Activated CD8-positive, alpha-beta memory T cell treated with anti-CD3 and anti-CD28 coated beads for 1 hour (primary cell): ENCODE results near the gene HLA-B.
A peak's percentile ranks its signal among the peaks of the same experiment; 100 is the strongest.

Experiments used
- DNase-seq, 2 donors: peaks; one replicate each; pipeline ENCODE4 v3.0.0-alpha.2; 2020; ENCODE audit warnings: low read depth in 1 of 2; ENCODE audit errors: extremely low read depth in 1 of 2

The HLA-B gene

DNA sequence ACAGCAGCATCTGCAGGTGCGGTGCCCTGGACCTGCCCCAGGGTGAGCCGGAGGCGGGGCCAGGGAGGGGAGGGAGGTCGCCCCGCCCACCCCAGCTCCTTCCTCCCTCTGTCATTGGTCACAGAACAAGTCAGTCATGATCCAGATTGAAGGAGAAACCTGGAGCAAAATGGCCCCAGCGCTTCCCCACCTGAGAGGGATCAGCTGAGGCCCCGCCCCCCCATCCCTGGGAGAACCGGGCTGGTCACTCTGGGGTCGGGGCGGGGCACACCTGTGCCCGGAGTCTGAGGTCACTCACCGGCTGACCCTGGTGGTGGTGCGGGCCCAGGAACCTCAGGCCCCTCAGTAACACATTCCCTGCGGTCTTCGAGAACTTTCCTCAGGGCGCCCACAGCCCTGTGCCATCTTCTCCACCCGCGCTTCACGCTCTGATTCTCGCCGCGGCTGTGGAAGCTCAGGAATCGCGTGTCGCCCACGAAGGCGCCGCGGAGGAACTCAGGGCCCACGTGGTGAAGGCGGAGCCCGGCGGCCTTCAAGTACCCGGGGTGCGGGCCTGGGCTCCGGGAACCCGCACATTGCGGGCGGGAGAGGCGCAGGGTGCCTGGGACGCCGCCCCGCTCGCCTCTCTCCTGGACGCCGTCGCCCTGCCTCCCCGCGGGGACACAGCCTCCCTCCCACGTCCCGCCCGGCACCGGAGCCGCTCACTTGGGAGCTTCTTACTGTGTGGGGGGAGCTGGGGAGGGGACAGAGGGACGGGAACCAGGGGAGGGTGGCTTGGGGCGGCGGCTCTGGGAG lies 48.7 kb downstream of the HLA-B start:
- peak; percentile 47 to 48 for DNase-seq

DNA sequence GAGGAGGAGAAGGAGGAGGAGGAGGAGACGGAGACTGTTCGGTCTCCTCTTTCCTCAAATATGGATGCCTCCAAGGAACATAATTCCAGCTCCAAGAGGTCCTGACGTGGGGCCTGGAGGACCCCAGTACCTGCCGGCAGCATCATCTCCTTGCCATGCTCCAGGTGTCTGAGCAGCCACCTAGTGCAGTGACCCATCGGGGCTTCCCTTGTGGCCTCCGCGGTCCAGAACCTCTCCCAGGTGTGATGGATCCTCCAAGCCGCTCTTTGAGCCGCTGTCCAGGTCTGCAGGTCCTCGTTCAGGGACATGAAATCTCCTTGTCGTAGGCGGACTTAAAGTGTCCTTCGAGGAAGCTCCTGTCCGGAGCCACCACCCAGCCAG lies 49.3 kb downstream of the HLA-B start:
- no peak for DNase-seq

DNA sequence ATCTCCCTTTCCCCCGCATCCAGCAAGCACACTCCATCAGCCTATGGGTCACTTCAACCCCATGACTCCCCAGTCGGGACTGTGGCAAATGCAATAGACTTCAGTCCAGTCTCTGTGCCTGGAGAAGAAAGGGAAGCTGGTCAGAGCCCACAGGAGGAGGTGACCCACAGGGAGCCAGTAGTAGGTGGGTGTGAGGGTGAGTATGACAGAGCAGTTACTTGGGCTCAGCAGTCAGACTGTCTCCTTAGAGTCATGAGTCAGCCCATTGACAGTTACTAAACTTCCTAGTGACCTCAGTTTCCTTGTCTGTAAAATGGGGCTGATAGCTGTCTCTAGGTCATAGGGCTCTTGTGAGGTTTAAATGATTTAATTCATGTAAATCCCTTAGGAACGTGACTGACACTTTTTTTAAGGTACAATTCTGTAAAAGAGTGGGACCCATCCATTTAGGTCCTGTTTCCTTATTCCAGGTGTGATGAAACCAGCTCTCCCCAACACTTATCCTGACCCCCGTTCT lies 51.2 kb downstream of the HLA-B start:
- no peak for DNase-seq

DNA sequence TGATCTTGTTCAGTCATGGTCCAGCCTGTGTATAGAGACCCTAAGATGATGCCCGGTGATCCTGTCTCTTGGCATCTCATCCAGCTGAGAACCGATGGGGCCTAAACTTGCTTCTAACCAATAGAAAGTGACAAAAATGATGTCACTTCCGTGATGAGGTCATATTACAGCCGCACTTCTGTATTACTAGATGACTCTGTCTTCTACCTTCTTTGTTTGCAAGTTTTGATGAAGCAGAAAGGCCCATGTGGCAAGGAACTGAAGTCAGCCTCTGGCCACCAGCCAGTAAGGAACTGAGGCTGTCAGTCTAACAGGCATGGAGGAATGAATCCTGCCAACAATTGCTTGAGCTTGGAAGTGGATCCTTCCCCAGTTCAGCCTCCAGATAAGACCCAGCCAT lies 52.3 kb downstream of the HLA-B start:
- DNase-seq, result no peak
